Adrenal gland (tissue), 5 donors: ENCODE data around the gene ATOX1.

ENCODE experiments used
- POLR2A ChIP-seq, 2 donors: fragments of 450-650 bp; IDR thresholded peaks; one replicate each; pipeline ENCODE4 v1.6.1; 2017; ENCODE audit warnings: antibody characterized with exemption in 2 of 2, mild to moderate bottlenecking in 2 of 2, moderate library complexity in 1 of 2
- TF ChIP-seq, protein P1 (sequence below), 6 experiments: fragments of 450-650 bp in 4 of 6; fragments of 200-600 bp in 2 of 6; sonication (generic) in 1 of 6; IDR thresholded peaks; 1 replicate in 5 of 6; 2 replicates in 1 of 6; pipeline versions ENCODE4 v1.5.1 to v1.8.0; 2016 to 2021; ENCODE audit warnings: antibody characterized with exemption in 6 of 6, mild to moderate bottlenecking in 2 of 6, moderate library complexity in 1 of 6
- donor health status: DM: no; HTN: no; CAD: no.

DNA sequence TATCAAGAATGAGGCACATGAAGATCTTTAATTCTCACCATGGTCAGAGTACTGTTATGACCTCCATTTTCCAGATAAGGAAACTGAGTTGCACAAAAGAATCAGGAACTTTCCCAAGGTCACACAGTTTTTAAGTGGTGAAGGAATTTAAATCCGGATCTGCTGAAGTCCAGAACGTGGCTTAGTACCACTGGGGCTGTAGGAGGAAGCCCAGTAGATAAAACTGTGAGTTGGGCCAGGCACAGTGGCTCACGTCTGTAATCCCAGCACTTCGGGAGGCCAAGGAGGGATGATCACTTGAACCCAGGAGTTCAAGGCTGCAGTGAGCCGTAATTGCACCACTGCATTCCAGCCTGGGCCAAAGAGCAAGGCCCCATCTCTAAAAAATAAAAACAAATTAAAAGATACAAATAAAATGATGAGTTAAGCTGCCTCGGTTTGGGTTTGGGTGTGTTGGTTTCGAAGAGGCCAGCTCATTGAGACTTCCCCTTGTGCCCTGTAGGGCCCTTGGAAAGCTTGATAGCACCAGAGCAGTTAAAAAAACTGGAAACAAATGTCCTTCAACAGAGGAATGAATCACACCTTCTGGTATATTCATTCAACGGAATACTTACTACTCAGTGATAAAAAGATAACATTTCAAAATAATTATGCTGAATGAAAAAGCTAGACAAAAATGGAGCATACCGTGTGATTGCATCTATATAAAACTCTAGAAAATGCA is 20.1 kb downstream of the ATOX1 start:
- TF ChIP-seq, protein P1, sequence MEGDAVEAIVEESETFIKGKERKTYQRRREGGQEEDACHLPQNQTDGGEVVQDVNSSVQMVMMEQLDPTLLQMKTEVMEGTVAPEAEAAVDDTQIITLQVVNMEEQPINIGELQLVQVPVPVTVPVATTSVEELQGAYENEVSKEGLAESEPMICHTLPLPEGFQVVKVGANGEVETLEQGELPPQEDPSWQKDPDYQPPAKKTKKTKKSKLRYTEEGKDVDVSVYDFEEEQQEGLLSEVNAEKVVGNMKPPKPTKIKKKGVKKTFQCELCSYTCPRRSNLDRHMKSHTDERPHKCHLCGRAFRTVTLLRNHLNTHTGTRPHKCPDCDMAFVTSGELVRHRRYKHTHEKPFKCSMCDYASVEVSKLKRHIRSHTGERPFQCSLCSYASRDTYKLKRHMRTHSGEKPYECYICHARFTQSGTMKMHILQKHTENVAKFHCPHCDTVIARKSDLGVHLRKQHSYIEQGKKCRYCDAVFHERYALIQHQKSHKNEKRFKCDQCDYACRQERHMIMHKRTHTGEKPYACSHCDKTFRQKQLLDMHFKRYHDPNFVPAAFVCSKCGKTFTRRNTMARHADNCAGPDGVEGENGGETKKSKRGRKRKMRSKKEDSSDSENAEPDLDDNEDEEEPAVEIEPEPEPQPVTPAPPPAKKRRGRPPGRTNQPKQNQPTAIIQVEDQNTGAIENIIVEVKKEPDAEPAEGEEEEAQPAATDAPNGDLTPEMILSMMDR (IDR thresholded peaks at IDR 0.05) = peak in 2 of 6 experiments; percentile 13 to 17
- TF ChIP-seq POLR2A (IDR thresholded peaks at IDR 0.05) = peak in 1 of 2 donors; percentile 9
